Measurements from ENCODE around the gene CES1.

DNA sequence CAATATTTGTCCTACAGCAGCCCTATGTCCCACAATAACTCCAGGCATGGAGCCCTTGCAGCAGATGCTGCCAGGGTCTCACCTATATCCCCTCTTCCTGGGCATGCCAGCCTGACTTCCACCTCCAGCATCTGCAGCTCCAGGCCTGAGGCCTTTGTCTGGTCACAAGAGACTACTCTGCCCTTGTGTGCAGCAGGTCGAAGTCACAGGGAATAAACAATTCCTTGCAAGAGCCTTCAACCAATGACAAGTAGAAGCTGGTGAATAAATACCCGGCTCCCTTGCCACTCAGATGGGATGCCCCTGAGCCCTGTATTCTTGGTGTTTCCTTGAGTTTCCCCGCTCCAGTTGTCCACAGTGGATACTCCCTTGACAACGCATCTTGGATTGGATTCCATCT lies 23.0 kb downstream of the CES1 start:
- TF ChIP-seq, protein P1, sequence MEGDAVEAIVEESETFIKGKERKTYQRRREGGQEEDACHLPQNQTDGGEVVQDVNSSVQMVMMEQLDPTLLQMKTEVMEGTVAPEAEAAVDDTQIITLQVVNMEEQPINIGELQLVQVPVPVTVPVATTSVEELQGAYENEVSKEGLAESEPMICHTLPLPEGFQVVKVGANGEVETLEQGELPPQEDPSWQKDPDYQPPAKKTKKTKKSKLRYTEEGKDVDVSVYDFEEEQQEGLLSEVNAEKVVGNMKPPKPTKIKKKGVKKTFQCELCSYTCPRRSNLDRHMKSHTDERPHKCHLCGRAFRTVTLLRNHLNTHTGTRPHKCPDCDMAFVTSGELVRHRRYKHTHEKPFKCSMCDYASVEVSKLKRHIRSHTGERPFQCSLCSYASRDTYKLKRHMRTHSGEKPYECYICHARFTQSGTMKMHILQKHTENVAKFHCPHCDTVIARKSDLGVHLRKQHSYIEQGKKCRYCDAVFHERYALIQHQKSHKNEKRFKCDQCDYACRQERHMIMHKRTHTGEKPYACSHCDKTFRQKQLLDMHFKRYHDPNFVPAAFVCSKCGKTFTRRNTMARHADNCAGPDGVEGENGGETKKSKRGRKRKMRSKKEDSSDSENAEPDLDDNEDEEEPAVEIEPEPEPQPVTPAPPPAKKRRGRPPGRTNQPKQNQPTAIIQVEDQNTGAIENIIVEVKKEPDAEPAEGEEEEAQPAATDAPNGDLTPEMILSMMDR (IDR thresholded peaks at IDR 0.05) = no peak
- TF ChIP-seq POLR2A (IDR thresholded peaks at IDR 0.05) (no peak), EP300 (IDR thresholded peaks at IDR 0.05; ENCODE audit: low read depth) (no peak), POLR2AphosphoS5 (IDR thresholded peaks at IDR 0.05) (no peak)

All from transverse colon (tissue), 4 donors.